Skin of body (tissue), 2 donors: Measurements from ENCODE around the gene SLC17A3. TPM values are rescaled to one million over a fixed set of nuclear protein-coding genes. Genes with fewer than 3 reads are reported as not detected.

Source experiments
- DNase-seq: peaks from one replicate; lab custom pipeline; 2025; lab: John Stamatoyannopoulos, UW
- total RNA-seq: library from RNA; depleted of rRNA; stranded (reverse); fragments of >200 nt; gene quantifications from one replicate; pipeline ENCODE4 v1.2.3, GENCODE V29; 2014

SLC17A3 gene
- total RNA-seq, 1 donor from 2014 or later: not detected

DNA sequence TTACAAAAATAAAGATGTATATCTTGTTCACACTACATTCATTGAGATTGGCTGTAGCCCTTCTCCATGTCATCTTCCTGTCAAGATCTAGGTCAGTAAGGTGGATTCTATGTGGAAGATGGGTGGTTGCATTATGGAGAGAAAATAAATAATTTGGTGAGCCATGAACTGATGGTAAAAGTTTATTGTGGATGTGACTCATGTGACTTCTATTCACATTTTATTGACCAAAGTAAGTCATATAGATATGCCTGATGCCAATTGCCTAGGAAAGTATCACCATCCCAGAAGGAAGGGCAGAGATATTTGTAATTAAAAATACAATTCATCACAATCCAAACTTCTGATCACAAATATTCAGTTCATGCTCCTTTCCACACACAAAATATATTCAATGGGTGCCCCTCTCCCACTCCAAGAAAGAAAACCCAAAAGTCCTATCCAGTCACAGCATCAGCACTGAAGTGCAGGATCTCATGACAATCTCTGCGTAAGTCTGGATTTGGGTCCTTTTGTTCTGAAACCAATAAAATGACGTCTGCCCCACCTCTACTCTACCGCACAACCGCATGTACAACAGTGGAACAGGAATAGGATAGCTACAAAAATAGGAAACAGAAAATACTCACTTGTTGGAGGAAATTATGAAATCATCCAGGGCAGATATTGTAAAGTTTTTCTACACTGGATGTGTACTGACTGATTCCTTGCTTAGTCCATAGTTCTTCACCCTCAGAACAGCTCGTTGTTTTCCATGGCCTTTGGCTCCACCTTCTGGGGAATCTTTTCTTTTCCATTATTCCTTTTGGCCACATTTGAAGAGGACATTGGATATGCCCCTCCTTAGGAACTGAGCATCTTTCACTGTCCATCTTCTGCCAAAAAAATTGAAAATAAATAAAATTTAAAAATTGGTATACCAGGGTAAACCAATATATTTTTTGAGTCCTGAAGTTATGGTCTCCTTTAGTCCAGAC is 16.1 kb upstream of the SLC17A3 start:
- no peak for DNase-seq

DNA sequence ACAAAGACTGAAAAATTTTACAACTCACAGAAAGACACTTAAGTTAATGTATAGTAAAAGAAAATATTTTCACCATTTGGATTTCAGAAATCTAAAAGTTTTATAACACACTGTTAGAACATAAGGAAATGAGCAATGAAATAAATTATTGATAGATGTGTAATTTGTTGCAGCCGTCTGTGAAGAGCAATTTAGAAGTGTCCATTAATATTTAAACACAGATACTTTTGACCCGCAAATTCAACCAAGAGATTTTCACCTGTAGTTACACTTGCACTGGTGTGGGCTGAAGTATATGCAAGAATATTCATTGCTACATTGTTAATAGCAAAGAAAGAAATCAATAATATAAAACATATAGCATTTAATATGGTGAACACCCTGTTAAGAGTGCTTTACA is 14.6 kb upstream of the SLC17A3 start:
- no peak for DNase-seq

DNA sequence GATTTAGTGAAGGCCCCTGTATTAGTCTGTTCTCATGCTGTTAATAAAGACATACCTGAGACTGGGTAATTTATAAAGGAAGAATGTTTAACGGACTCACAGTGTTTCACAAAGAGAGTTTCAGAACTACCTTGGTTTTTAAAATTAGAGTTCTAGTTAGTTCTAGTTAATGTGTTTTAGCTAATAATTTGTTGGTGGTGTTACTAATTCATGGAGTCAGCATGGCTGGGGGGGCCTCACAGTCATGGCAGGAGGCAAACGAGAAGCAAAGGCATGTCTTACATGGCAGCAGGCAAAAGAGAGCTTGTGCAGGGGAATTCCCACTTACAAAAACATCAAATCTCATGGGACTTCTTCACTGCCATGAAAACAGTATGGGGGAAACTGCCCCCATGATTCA is 12.0 kb upstream of the SLC17A3 start:
- DNase-seq: no peak

- DNase-seq: no peak
Measured at GRCh38 chr6:25883991-25884390, 9.9 kb upstream of the SLC17A3 start.

DNA sequence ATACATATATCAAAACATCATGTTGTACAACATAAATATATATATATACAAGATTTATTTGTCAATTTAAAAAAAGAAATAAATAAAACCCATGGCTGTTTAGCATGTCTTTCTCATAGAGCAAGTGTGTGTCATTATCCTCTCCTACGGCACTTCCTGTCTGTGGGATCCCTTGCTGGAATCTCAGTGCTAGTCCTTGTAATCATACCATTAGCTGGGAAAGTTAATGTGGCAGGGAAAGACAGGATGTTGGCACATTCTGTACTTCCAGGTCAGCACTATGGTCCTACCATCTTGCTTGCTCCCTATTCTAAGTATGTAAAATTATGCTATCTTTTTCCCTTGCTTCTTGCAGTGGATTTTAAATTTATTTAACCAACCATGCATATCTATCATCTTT is 9.5 kb upstream of the SLC17A3 start:
- no peak for DNase-seq

DNA sequence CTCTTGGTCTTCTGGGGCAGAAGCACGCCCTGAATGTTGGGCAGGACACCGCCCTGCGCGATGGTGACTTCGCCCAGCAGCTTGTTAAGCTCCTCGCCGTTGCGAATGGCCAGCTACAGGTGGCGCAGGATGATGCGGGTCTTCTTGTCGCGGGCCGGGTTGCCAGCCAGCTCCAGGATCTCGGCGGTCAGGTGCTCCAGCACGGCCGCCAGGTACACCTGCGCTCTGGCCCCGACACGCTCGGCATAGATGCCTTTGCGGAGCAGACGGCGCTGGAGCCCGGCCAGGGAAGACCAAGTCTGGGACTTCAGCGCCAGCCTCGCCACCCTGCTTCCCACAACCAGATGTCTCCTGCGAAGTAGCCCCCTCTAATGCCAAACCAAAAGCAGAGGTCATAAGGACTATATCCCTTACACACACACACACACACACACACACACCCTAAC is 8.0 kb upstream of the SLC17A3 start:
- DNase-seq: no peak

GRCh38 chr6:25880601-25881000 is 6.6 kb upstream of the SLC17A3 start:
- DNase-seq: no peak

DNA sequence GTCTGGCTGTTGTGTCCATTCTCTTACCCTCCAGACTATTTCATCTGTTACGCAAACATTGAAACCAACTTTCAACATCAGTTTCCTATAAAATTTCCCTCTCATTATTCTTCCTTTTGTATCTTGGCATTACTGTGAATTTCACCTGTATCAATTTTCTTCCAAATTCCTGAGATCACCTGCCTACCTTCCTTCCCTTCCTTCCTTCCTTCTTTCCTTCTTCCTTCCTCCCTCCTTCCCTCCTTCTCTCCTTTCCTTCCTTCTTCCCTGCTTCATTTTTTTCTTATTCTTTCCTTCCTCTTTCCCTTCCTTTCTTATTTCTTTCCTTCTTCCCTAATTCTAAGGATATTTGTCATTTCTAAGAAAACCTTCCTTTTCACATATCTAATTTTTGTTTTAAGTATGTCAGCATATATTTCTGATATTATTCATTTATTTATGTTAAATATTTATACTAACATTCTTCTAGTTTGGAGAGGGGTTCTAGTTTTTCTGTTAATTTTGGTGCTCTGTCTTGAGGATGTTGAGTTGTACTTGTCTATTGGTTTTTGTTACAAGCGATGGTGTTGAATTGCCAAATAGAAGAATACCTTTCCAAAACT is 4.8 kb upstream of the SLC17A3 start:
- DNase-seq: no peak

GRCh38 chr6:25875926-25876602 is 2.0 kb upstream of the SLC17A3 start:
- no peak for DNase-seq

DNA sequence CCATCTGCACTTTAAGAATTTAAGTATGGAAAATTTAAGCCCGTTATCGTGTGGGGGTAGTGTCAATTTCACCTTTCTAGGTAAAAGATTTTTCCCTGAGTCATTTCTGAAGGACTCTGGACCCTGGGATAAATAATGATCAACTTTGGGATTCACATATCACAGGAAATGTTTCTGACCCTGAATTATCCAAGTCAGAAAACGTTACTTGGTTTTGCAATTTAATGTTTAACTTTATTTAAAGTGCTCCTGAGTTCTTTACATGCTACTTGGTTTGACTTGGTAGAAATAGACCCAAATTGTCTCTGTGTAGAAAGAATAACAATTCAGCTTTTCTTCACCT is 1.5 kb upstream of the SLC17A3 start:
- DNase-seq: no peak

DNA sequence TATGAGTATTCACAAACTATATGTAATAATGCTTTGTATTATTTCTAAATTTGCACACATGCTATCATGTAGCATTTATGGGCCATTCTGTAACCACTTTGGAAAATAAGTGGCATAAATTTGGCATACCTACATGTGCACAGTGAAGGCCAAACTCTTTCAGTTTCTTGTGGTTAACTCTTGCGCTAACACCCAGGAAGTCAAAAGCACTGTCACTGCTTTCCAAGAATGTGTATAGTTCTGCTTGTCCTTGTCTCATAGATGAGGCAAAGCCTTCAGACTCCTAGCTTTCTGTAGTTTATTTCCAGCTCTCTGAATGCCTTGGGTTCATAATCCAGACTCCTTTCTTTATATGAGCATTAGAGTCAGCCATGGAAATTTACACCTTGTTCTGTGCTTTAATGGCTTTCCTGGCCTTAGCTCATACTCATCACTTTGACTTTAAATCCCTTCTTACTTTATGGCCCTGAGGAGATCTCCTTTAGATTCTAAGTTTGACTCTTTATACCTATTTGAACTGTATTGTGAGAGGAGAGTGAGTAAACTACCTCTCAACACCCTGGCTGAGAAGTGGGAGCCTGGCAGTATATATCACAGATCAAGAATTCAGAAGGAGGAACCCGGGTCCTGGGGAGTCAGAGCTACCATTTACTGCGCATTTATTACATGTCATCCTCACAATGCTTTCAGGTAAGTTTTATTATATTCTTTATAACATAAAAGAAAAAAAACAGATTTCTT is 949 bp upstream of the SLC17A3 start:
- no peak for DNase-seq

DNA sequence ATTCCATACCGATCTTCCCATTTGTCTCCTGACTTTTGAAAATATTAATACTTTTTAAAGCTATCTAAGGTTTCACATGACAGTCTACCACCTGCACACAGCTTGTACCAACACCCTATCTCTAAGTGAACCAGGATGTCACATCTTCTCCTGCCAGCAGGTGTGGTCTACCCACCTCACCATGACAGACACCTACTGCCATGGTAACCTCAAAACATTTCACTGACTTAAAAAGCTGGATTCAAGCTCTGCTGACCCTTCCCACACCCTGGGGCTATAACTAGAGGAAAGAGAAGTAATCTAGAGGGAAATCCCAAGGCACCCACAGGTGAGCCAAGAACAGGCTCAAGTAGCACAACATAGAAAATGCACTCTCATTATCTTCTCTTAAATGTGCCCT is 1.2 kb downstream of the SLC17A3 start:
- DNase-seq: no peak

DNA sequence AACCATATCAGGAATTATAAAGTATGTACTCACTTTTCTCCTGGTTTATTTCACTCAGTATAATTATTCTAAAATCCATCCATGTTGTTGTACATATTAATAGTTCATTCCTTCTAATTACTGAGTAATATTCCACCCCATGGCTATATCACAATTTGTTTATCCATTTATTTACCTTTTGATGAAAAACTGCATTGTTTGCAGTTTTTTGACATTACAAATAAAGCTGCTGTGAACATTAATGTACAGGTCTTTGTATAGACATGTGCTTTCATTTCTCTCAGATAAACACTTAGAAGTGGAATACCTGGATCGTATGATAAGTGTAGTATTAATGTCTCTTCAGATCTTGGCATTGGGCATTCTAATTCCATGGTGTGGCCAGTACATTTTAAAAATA is 4.2 kb downstream of the SLC17A3 start:
- no peak for DNase-seq

DNA sequence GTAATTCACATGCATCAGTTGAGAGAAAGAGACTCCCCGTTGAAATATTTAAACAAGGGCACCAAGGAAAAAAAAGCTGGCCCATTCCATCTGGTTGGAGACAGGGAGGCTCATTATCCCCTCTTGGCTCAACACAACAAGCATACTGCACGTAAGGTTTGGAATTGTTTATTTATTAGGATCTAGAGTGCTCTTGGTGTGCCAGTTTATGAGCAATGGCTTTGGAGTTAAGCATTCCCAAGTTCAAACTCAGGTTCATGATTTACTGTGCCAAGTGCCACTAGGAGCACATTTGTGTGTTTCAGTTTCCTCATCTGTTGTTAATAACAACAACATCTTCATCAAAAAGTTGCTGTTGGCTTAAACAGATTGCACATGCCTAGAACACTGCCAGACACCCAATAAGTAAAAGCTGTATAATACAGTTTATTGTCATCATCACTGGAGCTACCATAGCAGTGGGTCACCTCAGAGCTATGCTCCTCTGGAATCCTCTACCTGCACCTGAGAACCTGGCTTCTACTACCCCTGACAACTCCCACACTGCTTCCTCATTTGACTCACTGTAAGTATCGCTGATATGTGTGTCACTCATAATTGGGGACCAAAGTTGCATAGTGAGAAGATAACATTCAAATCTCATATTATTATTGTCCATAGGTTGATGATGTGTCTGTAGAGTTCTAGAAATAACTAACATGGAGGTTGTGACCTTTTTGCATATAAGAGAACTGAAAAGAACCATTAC is 5.4 kb downstream of the SLC17A3 start:
- DNase-seq: no peak

DNA sequence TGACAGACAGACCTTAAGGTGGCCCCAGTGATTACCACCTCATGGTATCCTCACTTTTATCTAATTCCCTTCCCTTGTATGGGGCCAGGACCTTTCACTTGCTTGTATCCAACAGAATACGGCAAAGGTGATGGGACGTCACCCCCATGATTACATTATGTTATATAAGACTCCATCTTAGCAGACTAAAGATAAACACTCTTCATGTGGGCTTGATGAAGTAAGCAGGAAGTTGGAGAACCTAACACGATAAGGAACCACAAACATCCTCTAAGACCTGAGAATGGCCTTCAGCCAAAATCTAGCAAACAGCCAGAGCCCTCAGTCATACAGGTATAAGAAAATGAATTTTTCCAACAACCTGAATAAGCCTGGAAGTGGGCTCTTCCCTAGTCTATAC is 8.0 kb downstream of the SLC17A3 start:
- DNase-seq: no peak

DNA sequence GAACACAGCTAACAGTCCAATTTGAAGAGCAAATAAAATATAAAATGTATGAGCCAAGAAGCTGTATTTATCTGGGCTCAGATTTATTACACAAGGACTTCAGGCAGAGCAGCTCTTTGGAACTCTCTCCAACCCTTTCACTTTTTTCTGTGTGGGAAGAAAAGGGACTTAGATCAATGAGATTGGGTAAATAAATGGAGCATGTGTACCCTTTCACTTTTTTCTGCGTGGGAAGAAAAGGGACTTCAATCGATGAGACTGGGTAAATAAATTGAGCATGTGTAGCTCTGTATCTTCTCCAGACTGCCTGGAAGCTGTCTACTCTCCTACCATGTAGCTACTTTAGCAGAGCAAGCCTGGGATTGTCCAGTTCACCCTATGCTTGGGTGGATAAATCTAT is 10.7 kb downstream of the SLC17A3 start:
- no peak for DNase-seq

DNA sequence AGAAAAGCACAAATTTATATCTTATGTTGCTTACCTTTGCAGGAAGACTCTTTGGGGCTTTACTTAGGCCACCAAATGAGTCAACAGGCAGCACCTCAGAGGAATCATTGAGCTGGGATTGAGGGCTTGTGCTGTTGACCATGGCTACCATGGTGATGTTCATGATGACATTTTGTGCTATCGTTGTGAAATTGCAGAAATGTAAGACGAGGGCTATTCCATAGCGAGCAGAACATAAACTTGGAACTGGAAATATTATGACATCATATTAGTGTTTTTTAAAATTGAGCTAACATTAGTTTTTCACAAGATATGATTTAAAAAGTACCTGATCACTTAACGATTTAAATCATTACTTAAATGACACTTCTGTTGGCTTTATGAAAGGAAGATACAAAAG is 11.8 kb downstream of the SLC17A3 start:
- DNase-seq: no peak

DNA sequence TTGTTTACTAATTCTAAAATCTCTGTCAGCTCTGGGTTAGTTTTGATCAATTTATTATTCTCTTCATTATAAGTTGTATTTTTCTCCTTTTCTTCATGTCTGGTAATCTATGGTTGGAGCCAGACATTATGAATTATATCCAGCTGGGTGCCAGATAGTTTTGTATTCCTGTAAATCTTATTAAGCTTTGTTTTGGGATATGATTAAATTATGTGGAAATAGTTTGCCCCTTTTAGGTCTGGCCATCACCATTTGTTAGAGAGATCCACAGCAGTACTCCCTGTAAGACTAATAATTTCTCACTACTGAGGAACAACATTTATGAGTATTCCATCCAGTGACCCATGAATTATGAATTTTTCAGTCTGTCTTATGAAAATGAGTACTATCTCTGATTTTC is 21.3 kb downstream of the SLC17A3 start:
- DNase-seq: no peak

- DNase-seq: no peak
Measured at GRCh38 chr6:25851961-25852360, 22.1 kb downstream of the SLC17A3 start.

DNA sequence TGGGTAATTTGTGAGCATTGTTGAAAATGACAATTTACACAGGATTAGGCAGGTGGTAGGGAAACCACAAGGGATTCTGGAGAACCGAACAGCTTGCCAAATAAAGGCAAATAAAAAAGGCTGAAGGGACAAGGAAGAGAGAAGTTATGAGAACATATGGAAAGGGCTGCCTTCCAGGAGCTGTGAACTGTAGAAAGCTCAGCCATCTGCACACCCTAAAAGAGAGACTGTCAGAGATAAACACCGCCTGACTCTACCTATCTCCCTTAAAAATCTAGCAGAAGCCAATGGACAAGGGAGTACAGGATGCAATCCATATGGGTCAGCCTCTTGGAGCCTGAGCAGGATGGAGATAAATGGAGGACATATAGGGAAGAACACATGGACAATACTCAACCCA is 29.5 kb downstream of the SLC17A3 start:
- no peak for DNase-seq

- no peak for DNase-seq
Measured at GRCh38 chr6:25842526-25842925, 31.5 kb downstream of the SLC17A3 start.
